IPS-NIHi7 (cell line): Measurements from ENCODE around the gene HSD17B8.
A peak's percentile ranks its signal among the peaks of the same experiment; 100 is the strongest.
"Not testable (repeated sequence)": the region's sequence is repeated elsewhere in the genome, so short reads cannot be mapped to it uniquely, and the experiment has no call there.

Experiments
- DNase-seq: peaks from one replicate; pipeline ENCODE4 v3.0.0; 2012; ENCODE audit warnings: mixed read lengths; ENCODE audit errors: extremely low spot score

Gene HSD17B8

DNA sequence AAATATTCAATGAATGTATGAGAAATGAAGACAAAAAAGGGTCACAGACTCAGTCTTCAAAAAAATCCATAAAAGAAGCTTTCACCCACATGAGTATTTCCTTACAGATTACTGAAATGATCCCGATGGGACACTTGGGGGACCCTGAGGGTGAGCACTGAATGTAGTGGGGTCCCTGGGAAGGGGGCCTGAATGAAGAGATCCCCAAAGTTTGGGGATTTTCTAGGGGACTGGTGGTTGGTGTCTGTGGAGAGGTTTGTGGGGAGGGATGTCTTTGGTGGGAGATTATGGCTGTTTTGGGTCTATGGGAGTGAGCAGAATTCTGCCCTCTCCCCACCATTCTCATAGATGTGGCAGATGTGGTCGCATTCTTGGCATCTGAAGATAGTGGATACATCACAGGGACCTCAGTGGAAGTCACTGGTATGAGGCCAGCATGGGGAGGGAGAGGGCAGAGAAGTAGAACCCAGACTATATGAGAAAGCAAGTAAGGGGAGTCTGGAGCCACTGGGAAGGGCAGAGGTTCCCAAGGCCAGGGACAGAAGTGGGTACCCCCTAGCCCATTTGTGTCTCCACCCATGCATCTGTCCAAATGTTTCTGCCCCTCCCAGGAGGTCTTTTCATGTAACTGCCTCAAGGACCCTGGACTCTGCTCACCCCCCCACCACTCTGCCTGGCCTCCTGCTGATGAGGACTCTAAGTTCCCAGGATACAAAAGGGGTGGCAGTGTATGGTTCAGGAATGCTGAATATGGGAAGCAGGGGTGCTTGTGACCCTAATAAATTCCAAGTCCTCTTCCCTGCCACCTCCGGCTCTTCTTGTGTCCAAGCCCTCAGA, 1.8 kb downstream of the HSD17B8 start:
- DNase-seq, result no peak

DNA sequence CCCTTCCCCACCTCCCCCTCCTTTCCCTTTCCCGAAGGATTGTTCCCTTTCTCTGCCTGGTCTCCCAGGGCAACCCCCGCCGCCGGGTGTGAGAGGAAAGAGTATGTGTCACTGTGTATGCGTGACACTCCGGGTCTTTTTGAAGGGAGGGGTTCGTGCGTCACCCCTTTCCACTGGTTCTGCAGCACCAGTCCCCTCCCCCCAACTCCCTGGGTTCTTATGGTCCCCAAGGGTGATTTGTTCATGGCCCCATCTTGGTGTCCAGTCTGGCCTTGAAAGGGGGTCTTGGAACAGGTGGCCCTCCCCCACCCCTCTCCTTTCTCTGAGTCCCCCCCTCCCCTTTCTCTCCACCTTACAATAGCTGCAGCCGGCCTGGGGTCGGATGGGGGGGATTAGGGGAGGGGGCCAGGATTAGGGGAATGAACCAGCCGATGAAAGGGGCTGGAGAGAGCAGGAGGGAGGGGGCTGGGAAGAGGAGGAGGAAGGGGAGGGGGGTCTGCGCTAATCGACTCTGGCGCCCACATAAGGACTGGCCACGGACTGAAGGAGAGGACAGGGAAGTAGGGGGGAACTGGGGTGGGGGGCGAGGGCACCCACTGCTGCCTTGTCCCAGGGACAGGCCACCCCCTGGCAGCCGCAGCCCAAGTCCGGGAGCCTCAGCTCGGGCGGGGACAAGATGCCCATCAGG, 2.6 kb downstream of the HSD17B8 start:
- DNase-seq, result no peak

DNA sequence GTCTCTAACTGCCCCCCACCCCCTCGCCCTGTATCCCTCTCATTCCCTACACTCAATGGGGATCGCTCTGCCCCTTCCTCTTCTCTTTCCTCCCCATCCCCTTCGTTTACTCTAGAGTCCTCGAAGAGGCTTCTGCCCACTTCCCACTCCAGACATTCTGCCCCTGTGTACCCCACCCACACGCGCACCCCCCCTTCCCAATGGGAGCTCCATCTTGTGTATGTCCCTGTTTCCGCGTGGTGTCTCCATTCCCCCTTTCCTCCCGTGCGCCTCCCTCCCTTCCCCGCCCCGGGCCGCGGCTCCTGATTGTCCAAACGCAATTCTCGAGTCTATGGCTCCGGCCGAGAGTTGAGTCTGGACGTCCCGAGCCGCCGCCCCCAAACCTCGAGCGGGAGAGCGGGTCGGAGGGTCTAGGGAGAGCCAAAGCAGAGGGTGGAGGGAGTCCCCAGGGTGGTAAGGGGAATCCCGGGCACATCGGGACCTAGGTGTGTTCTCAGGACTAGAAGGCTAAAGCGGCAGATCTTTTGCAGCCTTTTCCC, 3.2 kb downstream of the HSD17B8 start:
- no peak for DNase-seq

DNA sequence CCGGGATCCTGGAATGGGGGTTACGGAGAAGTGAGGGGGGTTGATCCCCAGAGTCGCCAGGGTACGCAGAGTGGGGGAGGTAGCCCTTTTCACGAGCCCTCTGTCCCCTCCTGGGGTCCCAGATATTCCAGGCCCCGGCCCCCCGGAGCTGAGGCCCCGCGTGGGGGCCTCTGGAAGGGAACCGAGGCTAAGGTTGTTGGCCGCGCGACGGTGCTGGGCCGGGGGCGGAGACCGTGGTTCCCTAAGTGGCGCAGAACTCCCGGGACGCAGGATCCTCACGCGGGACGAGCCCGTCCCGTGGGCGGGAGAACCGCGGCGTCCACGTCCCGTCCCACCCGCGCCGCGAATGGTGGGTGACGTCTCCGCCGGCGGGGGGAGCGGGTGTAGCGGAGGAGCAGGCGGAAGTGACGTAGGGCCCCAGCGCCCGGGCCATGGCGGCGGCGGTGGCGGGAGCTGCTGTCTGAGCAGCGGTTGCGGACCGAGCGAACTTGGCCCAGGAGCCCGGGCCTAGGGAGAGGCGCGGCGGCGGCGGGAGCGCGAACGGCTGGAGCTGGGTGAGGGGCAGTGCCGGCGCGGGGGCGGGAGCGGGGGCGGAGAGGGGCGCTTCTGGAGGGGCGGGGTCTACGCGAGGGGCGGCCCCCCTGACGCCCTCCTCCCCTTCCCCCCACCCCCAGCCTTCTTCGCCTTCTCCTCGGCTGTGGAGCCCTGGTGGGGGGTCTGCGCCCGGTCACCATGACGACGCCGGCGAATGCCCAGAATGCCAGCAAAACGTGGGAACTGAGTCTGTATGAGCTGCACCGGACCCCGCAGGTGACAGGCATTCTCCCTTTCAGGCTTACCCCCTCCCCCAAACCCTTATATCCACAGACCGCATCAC, 3.9 kb downstream of the HSD17B8 start, which contains the start of gene RING1:
Gene RING1, plus strand, starts transcription at position 410 of the 877 bp plus-strand sequence. Its CDS starts 323 bp downstream, at position 733.
- DNase-seq, result peak; percentile 79

DNA sequence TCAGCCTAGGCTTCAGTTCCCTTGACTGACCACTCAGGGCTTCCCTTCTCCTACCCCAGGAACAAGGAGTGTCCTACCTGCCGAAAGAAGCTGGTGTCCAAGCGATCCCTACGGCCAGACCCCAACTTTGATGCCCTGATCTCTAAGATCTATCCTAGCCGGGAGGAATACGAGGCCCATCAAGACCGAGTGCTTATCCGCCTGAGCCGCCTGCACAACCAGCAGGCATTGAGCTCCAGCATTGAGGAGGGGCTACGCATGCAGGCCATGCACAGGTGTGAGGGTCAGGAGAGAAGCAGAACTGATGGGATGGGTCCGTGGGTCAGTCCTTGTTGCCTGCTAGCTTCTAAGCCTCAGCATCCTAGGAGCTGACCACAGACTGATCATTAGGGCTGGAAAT, 5.4 kb downstream of the HSD17B8 start:
- DNase-seq, result no peak

DNA sequence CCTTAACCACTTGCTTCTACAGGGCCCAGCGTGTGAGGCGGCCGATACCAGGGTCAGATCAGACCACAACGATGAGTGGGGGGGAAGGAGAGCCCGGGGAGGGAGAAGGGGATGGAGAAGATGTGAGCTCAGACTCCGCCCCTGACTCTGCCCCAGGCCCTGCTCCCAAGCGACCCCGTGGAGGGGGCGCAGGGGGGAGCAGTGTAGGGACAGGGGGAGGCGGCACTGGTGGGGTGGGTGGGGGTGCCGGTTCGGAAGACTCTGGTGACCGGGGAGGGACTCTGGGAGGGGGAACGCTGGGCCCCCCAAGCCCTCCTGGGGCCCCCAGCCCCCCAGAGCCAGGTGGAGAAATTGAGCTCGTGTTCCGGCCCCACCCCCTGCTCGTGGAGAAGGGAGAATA, 6.7 kb downstream of the HSD17B8 start:
- no peak for DNase-seq

DNA sequence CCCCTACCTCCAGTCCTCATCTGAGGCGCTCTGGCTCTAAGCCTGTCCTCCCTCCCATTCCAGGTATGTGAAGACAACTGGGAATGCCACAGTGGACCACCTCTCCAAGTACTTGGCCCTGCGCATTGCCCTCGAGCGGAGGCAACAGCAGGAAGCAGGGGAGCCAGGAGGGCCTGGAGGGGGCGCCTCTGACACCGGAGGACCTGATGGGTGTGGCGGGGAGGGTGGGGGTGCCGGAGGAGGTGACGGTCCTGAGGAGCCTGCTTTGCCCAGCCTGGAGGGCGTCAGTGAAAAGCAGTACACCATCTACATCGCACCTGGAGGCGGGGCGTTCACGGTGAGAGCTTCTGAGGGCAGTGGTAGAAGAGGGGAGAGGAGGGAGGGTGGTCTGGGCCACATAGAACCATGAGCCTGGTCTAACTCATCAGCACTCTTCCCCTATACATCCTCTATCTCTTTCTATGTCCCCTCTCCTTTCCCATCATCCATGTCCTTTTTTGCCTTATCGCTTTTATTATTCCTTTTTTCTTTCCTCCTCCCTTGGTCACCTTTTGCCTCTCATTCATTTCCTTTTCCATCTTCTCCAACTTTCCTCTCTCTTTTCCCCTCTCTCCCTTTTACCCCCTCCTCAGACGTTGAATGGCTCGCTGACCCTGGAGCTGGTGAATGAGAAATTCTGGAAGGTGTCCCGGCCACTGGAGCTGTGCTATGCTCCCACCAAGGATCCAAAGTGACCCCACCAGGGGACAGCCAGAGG, 7.4 kb downstream of the HSD17B8 start:
- DNase-seq, result peak; percentile 55

DNA sequence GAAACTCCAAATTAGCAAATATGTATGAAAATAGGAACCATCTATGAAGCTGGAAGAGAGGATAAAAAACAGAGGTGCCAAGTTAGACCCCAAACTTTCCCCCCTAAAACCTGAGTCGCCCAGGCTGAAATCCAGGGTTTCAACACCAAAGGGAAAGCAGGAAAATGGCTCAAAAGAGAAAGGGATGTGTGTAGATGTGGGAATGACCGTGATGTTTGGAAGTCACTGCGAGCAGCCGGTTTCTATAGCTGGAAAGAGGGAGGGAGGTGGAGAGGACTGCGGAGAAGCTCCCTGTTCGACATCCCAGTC, 8.4 kb downstream of the HSD17B8 start:
- no peak for DNase-seq

DNA sequence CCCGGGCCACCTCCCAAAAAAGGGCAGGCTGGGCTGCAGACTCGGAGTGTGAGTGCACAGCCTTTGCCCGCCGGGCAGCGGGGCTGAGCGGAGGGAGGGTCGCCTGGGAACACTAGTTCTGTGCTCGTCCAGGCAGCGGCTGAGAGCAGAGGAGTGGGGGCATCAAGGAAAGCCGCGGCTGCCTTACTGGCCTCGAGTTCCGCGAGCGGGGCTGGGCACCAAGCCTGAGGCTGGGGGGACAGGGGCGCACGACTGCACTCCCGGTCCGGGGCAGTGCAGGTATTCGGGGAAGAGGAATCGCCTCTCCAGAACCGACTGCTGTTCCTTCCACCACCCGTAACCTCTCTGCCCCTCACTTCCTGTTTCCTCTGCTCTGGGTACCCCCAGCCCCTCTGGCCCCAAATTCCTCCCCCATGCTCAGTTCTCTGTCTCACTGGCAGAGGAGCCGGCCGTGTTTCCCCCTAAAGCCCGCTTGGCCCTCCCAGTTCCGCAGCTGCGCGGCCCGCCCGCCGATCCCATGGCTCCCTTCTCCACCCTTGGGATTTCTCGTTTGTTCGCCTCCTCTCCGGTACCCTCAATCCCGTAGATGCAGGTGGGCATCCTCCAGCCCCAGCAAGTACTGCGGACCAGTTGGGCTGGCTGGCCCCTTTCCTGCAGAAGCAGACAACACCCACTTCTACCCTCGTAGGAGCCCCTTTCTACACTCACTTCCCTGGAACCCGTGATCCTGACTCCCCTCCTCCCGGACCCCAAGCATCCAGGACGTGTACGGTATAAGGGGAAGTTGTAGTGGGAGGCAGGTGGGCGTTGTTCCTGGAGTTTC, 8.9 kb downstream of the HSD17B8 start:
- DNase-seq, result peak; percentile 65

DNA sequence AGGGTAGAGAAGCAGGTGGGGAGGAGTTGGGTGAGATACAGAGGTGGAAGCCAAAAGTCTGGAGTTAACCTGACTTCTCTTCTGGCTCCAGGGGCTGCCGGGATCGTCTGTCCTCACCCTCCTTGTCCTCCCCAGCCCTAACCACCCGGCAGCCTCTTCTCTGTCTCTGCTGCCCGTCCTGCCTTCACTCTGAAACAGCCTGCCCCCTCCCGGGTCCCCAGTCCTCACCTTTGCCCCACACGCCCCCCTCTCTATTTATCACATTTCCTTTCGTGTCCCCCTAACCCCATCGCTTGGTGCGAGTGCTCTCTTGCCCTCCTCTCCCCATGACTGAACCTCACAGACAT, 9.5 kb downstream of the HSD17B8 start:
- DNase-seq, result no peak

DNA sequence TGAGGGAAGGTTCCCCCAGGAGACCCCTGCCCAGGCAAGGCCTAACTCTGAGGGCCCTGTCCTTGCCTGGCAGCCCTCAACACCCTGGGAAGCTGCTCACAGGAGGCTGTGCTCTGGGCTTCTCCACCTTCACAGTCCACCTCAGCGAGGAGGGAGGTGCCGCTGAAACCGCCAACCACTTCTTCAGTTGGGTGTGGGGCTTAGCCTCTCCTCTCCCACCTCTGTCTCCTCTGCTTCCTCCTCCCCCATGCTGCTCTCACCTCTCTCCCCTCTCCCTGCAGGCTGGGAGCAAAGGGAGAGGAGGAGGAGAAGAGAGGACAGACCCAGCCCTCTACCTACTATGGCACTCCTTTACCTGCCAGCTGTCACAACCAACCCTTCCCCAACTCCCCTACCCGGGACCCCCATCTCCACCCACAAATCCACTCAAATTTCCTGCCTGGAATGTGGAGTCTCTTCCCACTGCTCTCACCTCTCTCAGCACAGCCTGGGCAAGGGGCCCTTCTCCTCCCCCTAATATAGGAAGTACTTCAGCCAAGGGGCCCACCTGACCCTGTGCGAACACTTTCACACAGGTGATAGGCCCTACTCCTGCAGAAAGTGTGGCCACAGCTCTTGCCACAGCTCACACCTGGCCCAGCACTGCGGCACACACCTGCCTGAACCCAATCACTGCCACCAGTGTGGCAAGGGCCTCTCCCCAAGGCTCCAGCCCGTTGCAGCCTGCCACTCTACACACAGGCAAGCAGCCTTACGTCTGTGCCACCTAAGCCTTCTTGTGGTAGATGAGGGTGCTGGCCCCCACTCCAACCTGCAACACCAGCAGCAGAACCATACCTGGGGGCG, 11.0 kb downstream of the HSD17B8 start:
- DNase-seq, result no peak

DNA sequence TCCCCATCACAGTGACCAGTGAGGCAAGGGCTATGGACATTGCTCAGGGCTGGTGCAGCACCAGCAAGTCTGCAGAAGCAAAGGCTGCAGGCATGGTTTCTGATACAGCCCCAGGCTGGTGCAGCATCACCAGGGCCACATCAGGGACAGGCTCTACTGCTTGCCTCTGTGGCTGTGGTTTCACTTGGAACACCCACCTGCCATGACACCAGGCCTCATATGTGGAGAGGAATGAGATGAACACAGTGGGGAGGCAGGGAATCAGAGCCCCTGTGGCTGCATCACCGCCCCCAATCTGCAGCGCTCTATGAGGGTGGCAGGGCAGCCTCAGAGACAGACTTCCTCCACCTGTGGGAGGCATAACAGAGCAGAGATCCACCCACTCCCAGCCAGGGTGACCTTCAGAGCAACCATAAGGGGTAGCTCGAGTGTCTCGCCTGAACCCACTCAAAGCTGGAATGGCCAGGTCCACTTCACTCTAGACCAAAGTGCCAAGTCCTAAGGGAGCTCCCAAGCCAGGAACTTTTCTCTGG, 11.7 kb downstream of the HSD17B8 start:
- DNase-seq, result no peak

DNA sequence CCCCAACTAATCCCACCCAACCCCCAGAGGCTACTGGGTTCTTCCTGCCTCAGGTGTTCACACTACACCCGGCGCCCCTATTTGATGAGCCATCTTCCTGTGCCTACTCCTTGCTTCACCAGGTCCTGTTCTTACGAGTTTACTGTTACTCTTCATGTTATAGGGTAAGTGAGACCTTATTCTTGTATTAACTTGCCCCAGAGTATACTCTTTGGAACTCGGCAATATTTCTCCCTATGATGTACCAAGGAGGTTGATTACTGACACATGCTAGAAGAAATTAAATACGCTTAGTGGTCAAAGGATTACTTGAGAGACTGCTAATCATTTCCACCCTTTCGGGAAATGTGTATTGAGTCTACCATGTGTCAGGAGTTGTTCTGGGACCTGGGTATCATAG, 12.8 kb downstream of the HSD17B8 start:
- no peak for DNase-seq

DNA sequence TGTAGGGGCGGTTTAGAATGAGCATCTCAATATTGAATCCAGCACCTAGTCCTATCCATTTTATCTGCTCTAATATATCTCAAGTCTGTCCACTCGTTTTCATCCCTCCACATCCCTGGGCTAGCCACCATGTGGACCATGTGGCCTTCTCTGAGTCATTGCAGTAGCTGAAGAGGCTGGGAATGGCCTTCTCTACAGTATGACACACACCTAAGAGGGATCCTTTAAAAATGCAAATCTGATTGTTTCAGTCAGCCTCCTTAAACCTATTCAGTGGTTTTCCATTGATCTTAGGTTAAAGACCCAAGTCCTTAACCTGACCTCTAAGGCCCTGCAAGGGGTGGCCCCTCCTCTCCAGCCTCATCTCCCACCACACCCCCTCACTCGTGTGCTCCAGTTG, 13.2 kb downstream of the HSD17B8 start:
- DNase-seq, result no peak

DNA sequence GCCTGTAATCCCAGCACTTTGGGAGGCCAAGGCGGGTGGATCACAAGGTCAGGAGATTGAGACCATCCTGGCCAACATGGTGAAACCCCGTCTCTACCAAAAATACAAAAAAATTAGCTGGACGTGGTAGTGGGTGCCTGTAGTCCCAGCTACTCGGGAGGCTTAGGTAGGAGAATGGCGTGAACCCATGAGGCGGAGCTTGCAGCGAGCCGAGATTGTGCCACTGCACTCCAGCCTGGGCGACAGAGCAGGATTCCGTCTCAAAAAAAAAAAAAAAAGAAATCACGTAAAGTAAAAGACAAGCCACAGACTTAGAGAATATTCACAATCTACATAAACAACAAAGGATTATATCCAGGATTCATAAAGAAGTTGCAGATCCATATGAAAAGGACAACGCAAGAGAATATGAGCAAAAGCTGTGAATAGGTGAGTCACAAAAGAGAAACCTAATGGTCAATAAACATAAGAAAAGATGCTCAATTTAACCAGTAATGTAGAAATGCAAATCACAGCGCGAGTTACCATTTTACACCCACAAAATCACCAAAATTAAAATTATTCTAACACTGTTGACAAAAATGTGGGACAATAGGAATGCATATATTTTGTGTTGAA, 22.2 kb downstream of the HSD17B8 start:
- not testable (repeated sequence) for DNase-seq

DNA sequence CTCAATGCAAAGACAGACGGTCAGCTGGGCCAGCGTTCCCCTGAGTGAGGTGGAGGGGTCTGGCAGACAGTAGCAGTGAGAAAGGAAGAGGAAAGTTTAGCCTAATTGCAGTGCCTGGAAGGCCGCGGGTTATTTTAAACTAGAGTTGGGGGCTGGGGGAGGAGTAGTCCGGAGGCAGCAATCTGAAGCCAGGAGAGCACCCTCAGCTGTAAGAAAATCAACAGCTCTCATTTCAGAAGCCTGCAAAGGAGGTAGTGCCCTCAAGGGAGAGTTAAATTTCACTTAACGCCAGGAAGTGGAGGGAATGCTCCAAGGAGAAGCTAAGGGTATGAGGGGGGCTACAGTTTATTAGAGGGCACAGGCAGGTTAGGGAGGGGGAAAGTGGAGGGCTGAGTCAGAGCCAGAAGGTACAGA, 30.8 kb downstream of the HSD17B8 start:
- peak; percentile 31 for DNase-seq

DNA sequence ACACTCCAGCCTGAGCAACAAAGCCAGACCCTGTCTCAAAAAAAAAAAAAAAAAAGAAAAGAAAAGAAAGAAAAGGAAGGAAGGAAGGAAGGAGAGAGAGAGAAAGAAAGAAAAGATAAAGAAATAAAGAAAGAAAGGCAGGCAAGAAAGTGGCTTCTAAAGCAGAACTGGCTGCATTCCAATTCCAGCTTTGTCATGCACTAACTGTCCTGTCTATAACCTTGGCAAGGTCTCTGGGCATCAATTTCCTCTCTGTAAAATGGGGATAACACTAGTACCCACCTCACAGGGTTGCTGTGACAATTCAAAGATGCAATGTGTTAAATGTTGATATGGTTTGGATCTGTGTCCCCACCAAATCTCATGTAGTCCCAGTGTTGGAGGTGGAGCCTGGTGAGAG, 31.9 kb downstream of the HSD17B8 start:
- DNase-seq, result no peak

DNA sequence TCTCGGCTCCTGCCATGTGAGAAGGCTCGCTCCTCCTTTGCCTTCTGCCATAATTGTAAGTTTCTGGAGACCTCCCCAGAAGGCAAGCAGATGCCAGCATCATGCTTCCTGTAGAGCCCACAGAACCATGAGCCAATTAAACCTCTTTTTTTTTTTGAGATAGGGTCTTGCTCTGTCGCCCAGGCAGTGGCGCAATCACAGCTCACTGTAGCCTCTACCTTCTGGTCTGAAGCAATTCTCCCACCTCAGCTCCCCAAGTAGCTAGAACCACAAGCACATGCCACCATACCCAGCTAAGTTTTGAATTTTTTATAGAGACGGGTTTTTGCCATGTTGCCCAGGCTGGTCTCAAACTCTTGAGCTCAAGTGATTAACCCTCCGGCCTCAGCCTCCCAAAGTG, 32.4 kb downstream of the HSD17B8 start:
- DNase-seq, result no peak

DNA sequence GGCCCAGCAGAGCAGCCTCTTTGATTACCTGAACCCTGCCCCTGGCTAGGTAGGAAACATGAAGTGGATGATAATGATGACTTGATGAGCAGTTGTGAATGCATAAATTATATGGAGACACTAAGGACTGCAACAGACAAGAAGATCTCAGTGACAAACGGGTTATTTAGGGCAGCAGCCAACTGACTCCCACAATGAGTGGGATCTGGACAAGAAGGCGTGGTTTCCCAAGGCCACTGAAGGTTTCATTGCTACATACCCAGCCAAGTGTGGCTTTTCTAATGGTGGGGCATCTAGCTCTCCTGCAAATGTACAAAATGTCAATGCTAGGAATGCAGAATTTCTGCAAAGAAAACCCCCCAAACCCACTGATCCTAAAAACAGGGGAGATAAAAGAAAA, 33.3 kb downstream of the HSD17B8 start:
- DNase-seq, result no peak
